ENCODE measurements around the gene HOXD9.

- TF ChIP-seq, protein P1, sequence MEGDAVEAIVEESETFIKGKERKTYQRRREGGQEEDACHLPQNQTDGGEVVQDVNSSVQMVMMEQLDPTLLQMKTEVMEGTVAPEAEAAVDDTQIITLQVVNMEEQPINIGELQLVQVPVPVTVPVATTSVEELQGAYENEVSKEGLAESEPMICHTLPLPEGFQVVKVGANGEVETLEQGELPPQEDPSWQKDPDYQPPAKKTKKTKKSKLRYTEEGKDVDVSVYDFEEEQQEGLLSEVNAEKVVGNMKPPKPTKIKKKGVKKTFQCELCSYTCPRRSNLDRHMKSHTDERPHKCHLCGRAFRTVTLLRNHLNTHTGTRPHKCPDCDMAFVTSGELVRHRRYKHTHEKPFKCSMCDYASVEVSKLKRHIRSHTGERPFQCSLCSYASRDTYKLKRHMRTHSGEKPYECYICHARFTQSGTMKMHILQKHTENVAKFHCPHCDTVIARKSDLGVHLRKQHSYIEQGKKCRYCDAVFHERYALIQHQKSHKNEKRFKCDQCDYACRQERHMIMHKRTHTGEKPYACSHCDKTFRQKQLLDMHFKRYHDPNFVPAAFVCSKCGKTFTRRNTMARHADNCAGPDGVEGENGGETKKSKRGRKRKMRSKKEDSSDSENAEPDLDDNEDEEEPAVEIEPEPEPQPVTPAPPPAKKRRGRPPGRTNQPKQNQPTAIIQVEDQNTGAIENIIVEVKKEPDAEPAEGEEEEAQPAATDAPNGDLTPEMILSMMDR (IDR thresholded peaks at IDR 0.05) = no peak
- TF ChIP-seq POLR2A (IDR thresholded peaks at IDR 0.05) = no peak
Measured at GRCh38 chr2:176082824-176083751, 39.4 kb upstream of the HOXD9 start.

Measured in testis (tissue), 2 donors.